ENCODE measurements around the gene INPP5D.

The INPP5D gene

GRCh38 chr2:233168445-233168844, 108.3 kb downstream of the INPP5D start:
- H4K8ac ChIP-seq (ENCODE audit: low read depth, low read length), result no peak overlapping the region
- no CpG with 5 or more reads among the region's 4 CpGs for WGBS (ENCODE audit: extremely low coverage, insufficient coverage, low lambda C conversion rate)
- H4K5ac ChIP-seq (ENCODE audit: low read length), result no peak overlapping the region
- no peak overlapping the region for H3K9ac ChIP-seq (ENCODE audit: low read length)
- H3K27ac ChIP-seq (ENCODE audit: low read depth, low read length), result no peak overlapping the region
- no peak overlapping the region for H3K4me3 ChIP-seq (ENCODE audit: low read length)
- H3K27me3 ChIP-seq (ENCODE audit: insufficient read depth, low read length, poor library complexity), result no peaks in the 10 kb centered on the region
- no peak overlapping the region for H2BK5ac ChIP-seq (ENCODE audit: low read length)
- H2AK5ac ChIP-seq (ENCODE audit: low read length), result no peak overlapping the region
- DNase-seq, result no peak
- no peak overlapping the region for H3K4me2 ChIP-seq (ENCODE audit: low read length)
- H3K23ac ChIP-seq (ENCODE audit: low read length), result no peak overlapping the region
- H3K4ac ChIP-seq (ENCODE audit: low read depth, low read length), result no peak overlapping the region
- no peaks in the 10 kb centered on the region for H3K36me3 ChIP-seq (ENCODE audit: control insufficient read depth, insufficient read depth, low read length)
- H3K4me1 ChIP-seq (ENCODE audit: control insufficient read depth, low read depth, low read length), result no peaks in the 10 kb centered on the region
- H3K79me1 ChIP-seq (ENCODE audit: low read length), result no peaks in the 10 kb centered on the region
- no peak overlapping the region for H2BK120ac ChIP-seq (ENCODE audit: low read depth, low read length)
- no peak overlapping the region for H2BK15ac ChIP-seq (replicated peaks; ENCODE audit: low read depth)
- no peak overlapping the region for H3K56ac ChIP-seq (ENCODE audit: low read length)
- no peaks in the 10 kb centered on the region for H3K79me2 ChIP-seq (ENCODE audit: control insufficient read depth, insufficient read depth, low read length)
- H3K18ac ChIP-seq (ENCODE audit: low read length), result no peak overlapping the region

DNA sequence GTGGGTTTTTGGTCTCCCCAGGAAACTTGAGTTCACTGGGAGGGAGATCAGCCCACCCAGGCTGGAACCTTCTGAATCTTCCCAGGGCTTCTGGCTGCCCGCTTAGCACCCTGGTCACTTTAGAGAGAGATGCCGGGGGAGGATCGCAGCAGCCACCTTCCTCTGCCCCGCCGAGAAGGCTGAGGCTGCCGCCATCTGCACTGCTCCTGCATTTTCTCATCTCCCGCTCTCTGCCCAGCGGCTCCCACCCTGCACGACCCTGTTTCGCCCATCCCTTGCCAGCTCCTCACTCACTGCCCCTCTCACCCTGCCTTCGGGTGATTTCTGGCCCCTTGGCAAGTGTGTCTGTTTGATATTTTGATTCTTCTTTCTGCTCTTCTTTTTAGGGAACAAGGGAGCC, 108.8 kb downstream of the INPP5D start:
- H3K23ac ChIP-seq (ENCODE audit: low read length), result no peak overlapping the region
- H2BK120ac ChIP-seq (ENCODE audit: low read depth, low read length), result no peak overlapping the region
- no peaks in the 10 kb centered on the region for H3K79me1 ChIP-seq (ENCODE audit: low read length)
- no peak overlapping the region for H4K5ac ChIP-seq (ENCODE audit: low read length)
- no peaks in the 10 kb centered on the region for H3K79me2 ChIP-seq (ENCODE audit: control insufficient read depth, insufficient read depth, low read length)
- no peaks in the 10 kb centered on the region for H3K36me3 ChIP-seq (ENCODE audit: control insufficient read depth, insufficient read depth, low read length)
- no peaks in the 10 kb centered on the region for H3K27me3 ChIP-seq (ENCODE audit: insufficient read depth, low read length, poor library complexity)
- no peak overlapping the region for H2AK5ac ChIP-seq (ENCODE audit: low read length)
- no peak overlapping the region for H2BK5ac ChIP-seq (ENCODE audit: low read length)
- H3K56ac ChIP-seq (ENCODE audit: low read length), result no peak overlapping the region
- H3K27ac ChIP-seq (ENCODE audit: low read depth, low read length), result no peak overlapping the region
- no peak overlapping the region for H3K4me3 ChIP-seq (ENCODE audit: low read length)
- no peaks in the 10 kb centered on the region for H3K4me1 ChIP-seq (ENCODE audit: control insufficient read depth, low read depth, low read length)
- no peak overlapping the region for H3K18ac ChIP-seq (ENCODE audit: low read length)
- no peak overlapping the region for H3K4me2 ChIP-seq (ENCODE audit: low read length)
- H3K9ac ChIP-seq (ENCODE audit: low read length), result no peak overlapping the region
- WGBS (ENCODE audit: extremely low coverage, insufficient coverage, low lambda C conversion rate), result no CpG with 5 or more reads among the region's 11 CpGs
- H4K8ac ChIP-seq (ENCODE audit: low read depth, low read length), result no peak overlapping the region
- no peak for DNase-seq
- H2BK15ac ChIP-seq (replicated peaks; ENCODE audit: low read depth), result no peak overlapping the region
- H3K4ac ChIP-seq (ENCODE audit: low read depth, low read length), result no peak overlapping the region

DNA sequence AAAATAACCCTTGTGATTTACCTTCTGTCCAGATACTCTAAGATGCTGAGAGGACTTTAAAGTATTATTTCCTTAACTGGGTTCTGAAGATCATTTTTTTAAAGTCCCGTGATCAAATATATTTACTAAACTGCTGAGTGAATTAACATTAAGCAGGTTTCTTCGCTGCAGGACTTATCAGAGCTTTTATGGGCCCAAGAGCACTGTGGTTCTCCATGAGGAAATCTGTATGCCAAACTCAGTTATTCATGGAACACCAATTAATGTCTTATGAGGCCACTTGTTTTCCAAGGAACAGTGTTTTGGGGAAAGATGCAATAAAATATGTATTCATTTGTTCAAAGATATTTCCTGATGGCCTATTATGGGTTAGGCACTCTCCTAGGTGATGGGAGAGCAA, 111.2 kb downstream of the INPP5D start:
- Histone ChIP-seq H2BK15ac (replicated peaks; ENCODE audit: low read depth) (no peak overlapping the region), H3K23ac (ENCODE audit: low read length) (no peak overlapping the region), H4K8ac (ENCODE audit: low read depth, low read length) (no peak overlapping the region), H3K27ac (ENCODE audit: low read depth, low read length) (no peak overlapping the region), H2AK5ac (ENCODE audit: low read length) (no peak overlapping the region), H3K79me1 (ENCODE audit: low read length) (no peaks in the 10 kb centered on the region), H2BK5ac (ENCODE audit: low read length) (no peak overlapping the region), H3K4me3 (ENCODE audit: low read length) (no peak overlapping the region), H3K79me2 (ENCODE audit: control insufficient read depth, insufficient read depth, low read length) (no peaks in the 10 kb centered on the region), H3K4me2 (ENCODE audit: low read length) (no peak overlapping the region), H2BK120ac (ENCODE audit: low read depth, low read length) (no peak overlapping the region), H3K9ac (ENCODE audit: low read length) (no peak overlapping the region), H4K5ac (ENCODE audit: low read length) (no peak overlapping the region), H3K4me1 (ENCODE audit: control insufficient read depth, low read depth, low read length) (no peaks in the 10 kb centered on the region), H3K18ac (ENCODE audit: low read length) (no peak overlapping the region), H3K27me3 (ENCODE audit: insufficient read depth, low read length, poor library complexity) (no peaks in the 10 kb centered on the region), H3K56ac (ENCODE audit: low read length) (no peak overlapping the region), H3K4ac (ENCODE audit: low read depth, low read length) (no peak overlapping the region), H3K36me3 (ENCODE audit: control insufficient read depth, insufficient read depth, low read length) (no peaks in the 10 kb centered on the region)
- no peak for DNase-seq
- no CpG with 5 or more reads among the region's 2 CpGs for WGBS (ENCODE audit: extremely low coverage, insufficient coverage, low lambda C conversion rate)

DNA sequence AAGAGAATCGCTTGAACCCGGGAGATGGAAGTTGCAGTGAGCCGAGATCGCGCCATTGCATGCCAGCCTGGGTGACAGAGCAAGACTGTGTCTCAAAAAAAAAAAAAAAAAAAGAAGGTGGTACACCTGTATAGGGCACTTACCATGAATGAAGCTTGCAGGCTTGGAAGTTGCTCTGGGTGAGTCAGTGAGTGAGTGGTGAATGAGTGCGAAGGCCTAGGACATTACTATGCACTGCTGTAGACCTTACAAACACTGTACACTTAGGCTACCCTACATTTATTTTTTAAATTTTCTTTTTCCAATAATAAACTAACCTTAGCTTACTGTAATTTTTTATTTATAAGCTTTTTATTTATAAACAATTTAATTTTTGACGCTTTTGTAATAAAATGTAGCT, 113.0 kb downstream of the INPP5D start:
- H3K18ac ChIP-seq (ENCODE audit: low read length), result no peak overlapping the region
- no peak overlapping the region for H3K27ac ChIP-seq (ENCODE audit: low read depth, low read length)
- no peak overlapping the region for H3K56ac ChIP-seq (ENCODE audit: low read length)
- no peak for DNase-seq
- no peak overlapping the region for H3K4me3 ChIP-seq (ENCODE audit: low read length)
- H3K4me1 ChIP-seq (ENCODE audit: control insufficient read depth, low read depth, low read length), result no peaks in the 10 kb centered on the region
- no peaks in the 10 kb centered on the region for H3K36me3 ChIP-seq (ENCODE audit: control insufficient read depth, insufficient read depth, low read length)
- H3K9ac ChIP-seq (ENCODE audit: low read length), result no peak overlapping the region
- H3K79me1 ChIP-seq (ENCODE audit: low read length), result no peaks in the 10 kb centered on the region
- no peak overlapping the region for H2BK15ac ChIP-seq (replicated peaks; ENCODE audit: low read depth)
- no peak overlapping the region for H3K4ac ChIP-seq (ENCODE audit: low read depth, low read length)
- H3K27me3 ChIP-seq (ENCODE audit: insufficient read depth, low read length, poor library complexity), result no peaks in the 10 kb centered on the region
- H2AK5ac ChIP-seq (ENCODE audit: low read length), result no peak overlapping the region
- no peak overlapping the region for H2BK5ac ChIP-seq (ENCODE audit: low read length)
- no peak overlapping the region for H3K23ac ChIP-seq (ENCODE audit: low read length)
- H3K79me2 ChIP-seq (ENCODE audit: control insufficient read depth, insufficient read depth, low read length), result no peaks in the 10 kb centered on the region
- 100% methylated on average over 1 of the region's 7 CpGs for WGBS (ENCODE audit: extremely low coverage, insufficient coverage, low lambda C conversion rate)
- H4K8ac ChIP-seq (ENCODE audit: low read depth, low read length), result no peak overlapping the region
- H3K4me2 ChIP-seq (ENCODE audit: low read length), result no peak overlapping the region
- no peak overlapping the region for H2BK120ac ChIP-seq (ENCODE audit: low read depth, low read length)
- no peak overlapping the region for H4K5ac ChIP-seq (ENCODE audit: low read length)

GRCh38 chr2:233174137-233174536, 114.0 kb downstream of the INPP5D start:
- H4K5ac ChIP-seq (ENCODE audit: low read length), result no peak overlapping the region

GRCh38 chr2:233178994-233179847, 119.1 kb downstream of the INPP5D start:
- H3K9ac ChIP-seq (ENCODE audit: low read length), result no peak overlapping the region
- no peak for DNase-seq
- no peak overlapping the region for H3K4ac ChIP-seq (ENCODE audit: low read depth, low read length)
- no peaks in the 10 kb centered on the region for H3K4me1 ChIP-seq (ENCODE audit: control insufficient read depth, low read depth, low read length)
- H3K18ac ChIP-seq (ENCODE audit: low read length), result no peak overlapping the region
- H3K36me3 ChIP-seq (ENCODE audit: control insufficient read depth, insufficient read depth, low read length), result no peaks in the 10 kb centered on the region
- no peak overlapping the region for H2BK15ac ChIP-seq (replicated peaks; ENCODE audit: low read depth)
- H3K23ac ChIP-seq (ENCODE audit: low read length), result no peak overlapping the region
- no peaks in the 10 kb centered on the region for H3K79me2 ChIP-seq (ENCODE audit: control insufficient read depth, insufficient read depth, low read length)
- H4K5ac ChIP-seq (ENCODE audit: low read length), result no peak overlapping the region
- no peak overlapping the region for H3K4me2 ChIP-seq (ENCODE audit: low read length)
- H3K4me3 ChIP-seq (ENCODE audit: low read length), result no peak overlapping the region
- no peaks in the 10 kb centered on the region for H3K27me3 ChIP-seq (ENCODE audit: insufficient read depth, low read length, poor library complexity)
- H4K8ac ChIP-seq (ENCODE audit: low read depth, low read length), result no peak overlapping the region
- no peak overlapping the region for H2BK5ac ChIP-seq (ENCODE audit: low read length)
- no peak overlapping the region for H3K56ac ChIP-seq (ENCODE audit: low read length)
- H3K27ac ChIP-seq (ENCODE audit: low read depth, low read length), result no peak overlapping the region
- WGBS (ENCODE audit: extremely low coverage, insufficient coverage, low lambda C conversion rate), result no CpG with 5 or more reads among the region's 14 CpGs
- H2BK120ac ChIP-seq (ENCODE audit: low read depth, low read length), result no peak overlapping the region
- H2AK5ac ChIP-seq (ENCODE audit: low read length), result no peak overlapping the region
- H3K79me1 ChIP-seq (ENCODE audit: low read length), result no peaks in the 10 kb centered on the region

More at GRCh38 chr2:233174137-233174536, 114.0 kb downstream of the INPP5D start:
- no peak overlapping the region for H3K27ac ChIP-seq (ENCODE audit: low read depth, low read length)
- no peak overlapping the region for H2BK5ac ChIP-seq (ENCODE audit: low read length)
- H3K56ac ChIP-seq (ENCODE audit: low read length), result no peak overlapping the region
- H4K8ac ChIP-seq (ENCODE audit: low read depth, low read length), result no peak overlapping the region
- DNase-seq, result no peak
- H3K79me2 ChIP-seq (ENCODE audit: control insufficient read depth, insufficient read depth, low read length), result no peaks in the 10 kb centered on the region
- H3K4ac ChIP-seq (ENCODE audit: low read depth, low read length), result no peak overlapping the region
- no peaks in the 10 kb centered on the region for H3K4me1 ChIP-seq (ENCODE audit: control insufficient read depth, low read depth, low read length)
- H2BK120ac ChIP-seq (ENCODE audit: low read depth, low read length), result no peak overlapping the region
- no peak overlapping the region for H2BK15ac ChIP-seq (replicated peaks; ENCODE audit: low read depth)
- H3K9ac ChIP-seq (ENCODE audit: low read length), result no peak overlapping the region
- WGBS (ENCODE audit: extremely low coverage, insufficient coverage, low lambda C conversion rate), result no CpG with 5 or more reads among the region's 7 CpGs
- no peak overlapping the region for H3K23ac ChIP-seq (ENCODE audit: low read length)
- no peaks in the 10 kb centered on the region for H3K36me3 ChIP-seq (ENCODE audit: control insufficient read depth, insufficient read depth, low read length)
- H3K4me2 ChIP-seq (ENCODE audit: low read length), result no peak overlapping the region
- H3K4me3 ChIP-seq (ENCODE audit: low read length), result no peak overlapping the region
- H3K18ac ChIP-seq (ENCODE audit: low read length), result no peak overlapping the region
- no peaks in the 10 kb centered on the region for H3K27me3 ChIP-seq (ENCODE audit: insufficient read depth, low read length, poor library complexity)
- no peaks in the 10 kb centered on the region for H3K79me1 ChIP-seq (ENCODE audit: low read length)
- no peak overlapping the region for H2AK5ac ChIP-seq (ENCODE audit: low read length)

Measured in mesendoderm (in vitro differentiated cells).